GM12874 (cell line): ENCODE measurements around the gene SH2D4B.

ENCODE experiments used
- CTCF ChIP-seq: IDR thresholded peaks from 2 replicates; pipeline ENCODE4 v1.5.1; 2011; ENCODE audit warnings: low read depth, mild to moderate bottlenecking, control low read depth, low read length, moderate library complexity; ENCODE audit not compliant: insufficient read depth

SH2D4B gene

GRCh38 chr10:80647173-80647833, 109.6 kb downstream of the SH2D4B start:
- no peak for TF ChIP-seq CTCF

- TF ChIP-seq CTCF = no peak
Measured at GRCh38 chr10:80648106-80648505, 110.4 kb downstream of the SH2D4B start.

GRCh38 chr10:80649183-80649582, 111.5 kb downstream of the SH2D4B start:
- no peak for TF ChIP-seq CTCF

GRCh38 chr10:80655898-80656297, 118.2 kb downstream of the SH2D4B start:
- TF ChIP-seq CTCF = no peak

- TF ChIP-seq CTCF = no peak
Measured at GRCh38 chr10:80658068-80658467, 120.4 kb downstream of the SH2D4B start.

- TF ChIP-seq CTCF = no peak
Measured at GRCh38 chr10:80659289-80659688, 121.6 kb downstream of the SH2D4B start.

- no peak for TF ChIP-seq CTCF
Measured at GRCh38 chr10:80660266-80660665, 122.6 kb downstream of the SH2D4B start.
